ENCODE measurements around the gene ATP5MC2. TPM values are rescaled to one million over a fixed set of nuclear protein-coding genes. Genes with fewer than 3 reads are reported as not detected.
A peak's percentile ranks its signal among the peaks of the same experiment; 100 is the strongest.

ATP5MC2 gene
- total and polyA plus RNA-seq, 12 donors = 499 to 632 (median 546) TPM

GRCh38 chr12:53698948-53699677 lies 23.2 kb upstream of the ATP5MC2 start:
- Histone ChIP-seq H3K9me3 (no peaks in the 10 kb centered on the region), H3K27ac (no peak overlapping the region), H3K27me3 (peaks cover 6 to 98% (median 81%) of the 10 kb centered on the region in 7 donors), H3K4me3 (no peak overlapping the region), H3K36me3 (no peaks in the 10 kb centered on the region), H3K4me1 (peaks cover 0 to 31% (median 21%) of the 10 kb centered on the region in 9 donors)
- DNase-seq (no peak), ATAC-seq (no peak)
- WGBS, 2 donors = 60 to 63% methylated on average over 3 of the region's 3 CpGs
- intact Hi-C loops (cut with DNase I) = no loop called here
- TF ChIP-seq, protein P1, sequence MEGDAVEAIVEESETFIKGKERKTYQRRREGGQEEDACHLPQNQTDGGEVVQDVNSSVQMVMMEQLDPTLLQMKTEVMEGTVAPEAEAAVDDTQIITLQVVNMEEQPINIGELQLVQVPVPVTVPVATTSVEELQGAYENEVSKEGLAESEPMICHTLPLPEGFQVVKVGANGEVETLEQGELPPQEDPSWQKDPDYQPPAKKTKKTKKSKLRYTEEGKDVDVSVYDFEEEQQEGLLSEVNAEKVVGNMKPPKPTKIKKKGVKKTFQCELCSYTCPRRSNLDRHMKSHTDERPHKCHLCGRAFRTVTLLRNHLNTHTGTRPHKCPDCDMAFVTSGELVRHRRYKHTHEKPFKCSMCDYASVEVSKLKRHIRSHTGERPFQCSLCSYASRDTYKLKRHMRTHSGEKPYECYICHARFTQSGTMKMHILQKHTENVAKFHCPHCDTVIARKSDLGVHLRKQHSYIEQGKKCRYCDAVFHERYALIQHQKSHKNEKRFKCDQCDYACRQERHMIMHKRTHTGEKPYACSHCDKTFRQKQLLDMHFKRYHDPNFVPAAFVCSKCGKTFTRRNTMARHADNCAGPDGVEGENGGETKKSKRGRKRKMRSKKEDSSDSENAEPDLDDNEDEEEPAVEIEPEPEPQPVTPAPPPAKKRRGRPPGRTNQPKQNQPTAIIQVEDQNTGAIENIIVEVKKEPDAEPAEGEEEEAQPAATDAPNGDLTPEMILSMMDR (IDR thresholded peaks at IDR 0.05) = no peak

GRCh38 chr12:53696655-53697331 lies 20.9 kb upstream of the ATP5MC2 start:
- peak overlapping the region in 7 of 10 donors; percentile 18 to 47 (median 35) for H3K4me3 ChIP-seq
- no peaks in the 10 kb centered on the region for H3K36me3 ChIP-seq
- TF ChIP-seq, protein P1 (IDR thresholded peaks at IDR 0.05) = no peak
- no peak for DNase-seq
- intact Hi-C loops (cut with DNase I) = no loop called here
- H3K9me3 ChIP-seq = no peaks in the 10 kb centered on the region
- H3K27me3 ChIP-seq = peaks cover 6 to 99% (median 78%) of the 10 kb centered on the region in 7 donors
- H3K27ac ChIP-seq = no peak overlapping the region
- peaks cover 0 to 26% (median 21%) of the 10 kb centered on the region in 9 donors for H3K4me1 ChIP-seq
- ATAC-seq = peak in 5 of 8 donors; percentile 11 to 52 (median 15)
- WGBS, 2 donors = 25 to 29% methylated on average over 24 of the region's 24 CpGs

DNA sequence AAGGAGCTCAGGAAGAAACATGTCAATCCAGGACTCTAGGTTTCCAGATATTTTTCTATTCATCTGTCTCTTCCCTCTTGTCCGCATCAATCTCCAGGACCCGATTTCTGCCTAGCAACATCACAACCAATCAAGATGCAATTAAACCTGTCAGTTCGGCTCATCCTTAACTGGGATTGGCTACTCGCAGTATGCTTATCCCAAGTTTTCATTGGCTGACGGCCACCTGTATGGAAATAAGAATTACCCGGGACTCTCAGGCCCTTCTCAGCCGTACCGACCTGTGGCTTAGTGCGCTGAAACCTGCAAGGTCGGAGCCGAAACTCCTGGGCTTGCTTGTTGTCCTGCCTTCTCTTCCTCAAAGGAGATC lies 20.4 kb upstream of the ATP5MC2 start:
- DNase-seq (peak in 1 of 2 donors; percentile 77), ATAC-seq (peak; percentile 72 to 95 (median 90))
- peak overlapping the region in 7 of 10 donors; percentile 18 to 47 (median 35) for H3K4me3 ChIP-seq
- intact Hi-C loops (cut with DNase I) = no loop called here
- H3K9me3 ChIP-seq = no peaks in the 10 kb centered on the region
- 0 to 2% methylated on average over 11 of the region's 11 CpGs for WGBS, 2 donors
- peaks cover 6 to 99% (median 78%) of the 10 kb centered on the region in 7 donors for H3K27me3 ChIP-seq
- peaks cover 0 to 26% (median 21%) of the 10 kb centered on the region in 9 donors for H3K4me1 ChIP-seq
- H3K27ac ChIP-seq = no peak overlapping the region
- no peaks in the 10 kb centered on the region for H3K36me3 ChIP-seq
- TF ChIP-seq, protein P1 (IDR thresholded peaks at IDR 0.05) = no peak

Measured in heart right ventricle (tissue), 16 donors.